Naive B cell (primary cell): ENCODE data around the gene MEGF9. TPM values are rescaled to one million over a fixed set of nuclear protein-coding genes. Genes with fewer than 3 reads are reported as not detected.

Experiments used
- ATAC-seq, 2 donors: fragments of 150-1000 bp; cut with Tn5 transposase; 2 replicates each; pipeline ENCODE4 v1.10.0; 2021; ENCODE audit warnings: low read depth in 2 of 2, mild to moderate bottlenecking in 2 of 2, moderate library complexity in 2 of 2
- DNase-seq: peaks from one replicate; pipeline ENCODE4 v3.0.0; 2022
- H3K27ac Mint-ChIP-seq, 6 donors: one replicate each; pipeline ENCODE4 v1.8.0; 2020 to 2022; ENCODE audit warnings: mild to moderate bottlenecking in 6 of 6, mixed read lengths in 6 of 6, moderate library complexity in 5 of 6, inconsistent platforms in 2 of 6
- H3K27me3 Mint-ChIP-seq, 3 donors: one replicate each; pipeline ENCODE4 v1.8.0; 2021 to 2022; ENCODE audit warnings: mixed read lengths in 3 of 3, mild to moderate bottlenecking in 1 of 3
- H3K36me3 Mint-ChIP-seq, 2 donors: one replicate each; pipeline ENCODE4 v1.8.0; 2020 to 2022; ENCODE audit warnings: mixed read lengths in 2 of 2, inconsistent platforms in 1 of 2, mild to moderate bottlenecking in 1 of 2
- H3K4me1 Mint-ChIP-seq, 3 donors: one replicate each; pipeline ENCODE4 v1.8.0; 2020 to 2022; ENCODE audit warnings: mixed read lengths in 3 of 3, inconsistent platforms in 1 of 3, mild to moderate bottlenecking in 1 of 3, moderate library complexity in 1 of 3
- H3K4me3 Mint-ChIP-seq, 8 donors: one replicate each; pipeline ENCODE4 v1.8.0; 2020 to 2022; ENCODE audit warnings: mild to moderate bottlenecking in 8 of 8, mixed read lengths in 8 of 8, moderate library complexity in 8 of 8, inconsistent platforms in 2 of 8
- H3K9me3 Mint-ChIP-seq, 7 donors: one replicate each; pipeline ENCODE4 v1.8.0; 2020 to 2022; ENCODE audit warnings: mixed read lengths in 7 of 7, mild to moderate bottlenecking in 5 of 7, inconsistent platforms in 2 of 7, moderate library complexity in 1 of 7
- polyA plus RNA-seq, 6 donors: library from polyadenylated mRNA; unstranded; fragments of 300-500 nt; fragmentation: Illumina TruSeq; gene quantifications; one replicate each; pipeline ENCODE4 v1.2.3, GENCODE V29; 2021; ENCODE audit warnings: low read depth in 6 of 6

Gene MEGF9
- polyA plus RNA-seq, 6 donors from 2014 or later, result 4.4 to 5.6 (median 5.0) TPM

GRCh38 chr9:120610975-120611689, 103.1 kb downstream of the MEGF9 start:
- peak overlapping the region in 1 of 6 donors; percentile 41 for H3K27ac Mint-ChIP-seq
- no peaks in the 10 kb centered on the region for H3K9me3 Mint-ChIP-seq
- no peaks in the 10 kb centered on the region for H3K4me1 Mint-ChIP-seq
- H3K36me3 Mint-ChIP-seq, result peaks cover 3 to 16% of the 10 kb centered on the region in 2 donors
- ATAC-seq, result no peak
- H3K27me3 Mint-ChIP-seq, result no peaks in the 10 kb centered on the region
- DNase-seq, result no peak
- no peak overlapping the region for H3K4me3 Mint-ChIP-seq

GRCh38 chr9:120609636-120610035, 104.6 kb downstream of the MEGF9 start:
- H3K27me3 Mint-ChIP-seq, result no peaks in the 10 kb centered on the region
- H3K27ac Mint-ChIP-seq, result no peak overlapping the region
- no peaks in the 10 kb centered on the region for H3K4me1 Mint-ChIP-seq
- no peak for ATAC-seq
- H3K9me3 Mint-ChIP-seq, result no peaks in the 10 kb centered on the region
- no peak overlapping the region for H3K4me3 Mint-ChIP-seq
- H3K36me3 Mint-ChIP-seq, result peaks cover 13 to 26% of the 10 kb centered on the region in 2 donors
- DNase-seq, result no peak

- DNase-seq (no peak), ATAC-seq (no peak)
- Mint-ChIP-seq H3K4me3 (no peak overlapping the region), H3K4me1 (no peaks in the 10 kb centered on the region), H3K36me3 (peaks cover 15 to 27% of the 10 kb centered on the region in 2 donors), H3K27me3 (no peaks in the 10 kb centered on the region), H3K9me3 (no peaks in the 10 kb centered on the region), H3K27ac (no peak overlapping the region)
These were observed 105.8 kb downstream of the MEGF9 start for GRCh38 chr9:120608421-120608820.

GRCh38 chr9:120603591-120603990, 110.7 kb downstream of the MEGF9 start:
- Mint-ChIP-seq H3K4me1 (no peaks in the 10 kb centered on the region), H3K9me3 (no peaks in the 10 kb centered on the region), H3K27me3 (no peaks in the 10 kb centered on the region), H3K4me3 (no peak overlapping the region), H3K27ac (no peak overlapping the region), H3K36me3 (peaks cover 15 to 17% of the 10 kb centered on the region in 2 donors)
- ATAC-seq (no peak), DNase-seq (no peak)

- Mint-ChIP-seq H3K36me3 (peaks cover 11 to 15% of the 10 kb centered on the region in 2 donors), H3K9me3 (no peaks in the 10 kb centered on the region), H3K4me1 (no peaks in the 10 kb centered on the region), H3K27ac (no peak overlapping the region), H3K4me3 (no peak overlapping the region), H3K27me3 (no peaks in the 10 kb centered on the region)
- DNase-seq (no peak), ATAC-seq (no peak)
These were observed 111.3 kb downstream of the MEGF9 start for GRCh38 chr9:120603010-120603409.

GRCh38 chr9:120593955-120594277, 120.4 kb downstream of the MEGF9 start:
- Mint-ChIP-seq H3K36me3 (no peaks in the 10 kb centered on the region), H3K4me3 (no peak overlapping the region), H3K4me1 (no peaks in the 10 kb centered on the region), H3K9me3 (no peaks in the 10 kb centered on the region), H3K27me3 (peaks cover 0 to 8% (median 0%) of the 10 kb centered on the region in 3 donors), H3K27ac (no peak overlapping the region)
- DNase-seq (no peak), ATAC-seq (no peak)

- no peak for ATAC-seq
- DNase-seq, result no peak
- Mint-ChIP-seq H3K36me3 (no peaks in the 10 kb centered on the region), H3K9me3 (no peaks in the 10 kb centered on the region), H3K27me3 (peaks cover 0 to 8% (median 0%) of the 10 kb centered on the region in 3 donors), H3K27ac (no peak overlapping the region), H3K4me1 (no peaks in the 10 kb centered on the region), H3K4me3 (no peak overlapping the region)
These were observed 120.9 kb downstream of the MEGF9 start for GRCh38 chr9:120593250-120593954.

GRCh38 chr9:120592210-120592609, 122.1 kb downstream of the MEGF9 start:
- Mint-ChIP-seq H3K4me1 (no peaks in the 10 kb centered on the region), H3K27ac (no peak overlapping the region), H3K27me3 (peaks cover 0 to 8% (median 0%) of the 10 kb centered on the region in 3 donors), H3K36me3 (no peaks in the 10 kb centered on the region), H3K9me3 (no peaks in the 10 kb centered on the region), H3K4me3 (no peak overlapping the region)
- ATAC-seq, result no peak
- no peak for DNase-seq

GRCh38 chr9:120587328-120587727, 126.9 kb downstream of the MEGF9 start:
- peaks cover 7 to 18% (median 11%) of the 10 kb centered on the region in 3 donors for H3K4me1 Mint-ChIP-seq
- no peak for DNase-seq
- no peaks in the 10 kb centered on the region for H3K9me3 Mint-ChIP-seq
- no peak for ATAC-seq
- peaks cover 0 to 6% (median 0%) of the 10 kb centered on the region in 3 donors for H3K27me3 Mint-ChIP-seq
- no peak overlapping the region for H3K27ac Mint-ChIP-seq
- no peaks in the 10 kb centered on the region for H3K36me3 Mint-ChIP-seq
- H3K4me3 Mint-ChIP-seq, result no peak overlapping the region

- H3K27ac Mint-ChIP-seq, result peak overlapping the region; percentile 80 to 96 (median 94)
- DNase-seq, result peak; percentile 78
- no peaks in the 10 kb centered on the region for H3K27me3 Mint-ChIP-seq
- peak; percentile 60 to 72 for ATAC-seq
- H3K9me3 Mint-ChIP-seq, result no peaks in the 10 kb centered on the region
- peaks cover 22 to 45% (median 27%) of the 10 kb centered on the region in 3 donors for H3K4me1 Mint-ChIP-seq
- no peaks in the 10 kb centered on the region for H3K36me3 Mint-ChIP-seq
- peak overlapping the region in 4 of 8 donors; percentile 43 to 76 (median 50) for H3K4me3 Mint-ChIP-seq
These were observed 130.3 kb downstream of the MEGF9 start for GRCh38 chr9:120583958-120584369.

- DNase-seq (peak; percentile 86), ATAC-seq (peak; percentile 82 to 90)
- H3K9me3 Mint-ChIP-seq, result no peaks in the 10 kb centered on the region
- peaks cover 32 to 74% (median 56%) of the 10 kb centered on the region in 3 donors for H3K4me1 Mint-ChIP-seq
- peak within 1 kb of the TSS; percentile 90 to 97 (median 96) for H3K27ac Mint-ChIP-seq
- no peaks in the 10 kb centered on the region for H3K36me3 Mint-ChIP-seq
- H3K4me3 Mint-ChIP-seq, result peak within 1 kb of the TSS; percentile 92 to 98 (median 96)
- H3K27me3 Mint-ChIP-seq, result no peaks in the 10 kb centered on the region
These were observed 134.0 kb downstream of the MEGF9 start, which contains the start of gene CDK5RAP2 for GRCh38 chr9:120580051-120580896. Gene CDK5RAP2, minus strand, starts transcription at chr9:120580167. Its CDS starts 189 bp downstream, at chr9:120579978.

- H3K36me3 Mint-ChIP-seq, result no peaks in the 10 kb centered on the region
- ATAC-seq (no peak), DNase-seq (peak; percentile 3)
- H3K27me3 Mint-ChIP-seq, result no peaks in the 10 kb centered on the region
- peak overlapping the region; percentile 92 to 98 (median 96) for H3K4me3 Mint-ChIP-seq
- peaks cover 27 to 66% (median 57%) of the 10 kb centered on the region in 3 donors for H3K4me1 Mint-ChIP-seq
- peak overlapping the region; percentile 90 to 97 (median 96) for H3K27ac Mint-ChIP-seq
- H3K9me3 Mint-ChIP-seq, result no peaks in the 10 kb centered on the region
These were observed 134.9 kb downstream of the MEGF9 start for GRCh38 chr9:120579139-120580050.
